Breast epithelium (tissue), 4 donors: ENCODE data around the gene IL1R2. TPM values are rescaled to one million over a fixed set of nuclear protein-coding genes. Genes with fewer than 3 reads are reported as not detected.

Source experiments
- DNase-seq, 2 donors: peaks; one replicate each; pipeline ENCODE4 v3.0.0-alpha.2; 2019; ENCODE audit warnings: low spot score in 2 of 2
- H3K27ac ChIP-seq, 2 donors: fragments of 200-600 bp; sonication (generic) in 1 of 2; one replicate each; pipeline ENCODE4 v1.5.1; 2016 to 2019; ENCODE audit warnings: mild to moderate bottlenecking in 1 of 2
- H3K27me3 ChIP-seq, 2 donors: fragments of 200-600 bp; sonication (generic) in 1 of 2; one replicate each; pipeline versions ENCODE4 v1.5.1 to v1.6.0; 2017 to 2019; ENCODE audit warnings: control low read depth in 1 of 2, mild to moderate bottlenecking in 1 of 2
- H3K36me3 ChIP-seq: fragments of 200-600 bp; one replicate; pipeline ENCODE4 v1.5.1; 2019
- H3K4me1 ChIP-seq, 2 donors: fragments of 200-600 bp; sonication (generic); one replicate each; pipeline ENCODE4 v1.5.1; 2016 to 2019; ENCODE audit warnings: control low read depth in 1 of 2
- H3K4me3 ChIP-seq, 3 donors: fragments of 200-600 bp; sonication (generic); 1 replicate in 2 of 3; 2 replicates in 1 of 3; pipeline ENCODE4 v1.5.1; 2016 to 2019; ENCODE audit warnings: mild to moderate bottlenecking in 3 of 3, moderate library complexity in 2 of 3
- H3K9me3 ChIP-seq, 2 donors: fragments of 200-600 bp; sonication (generic) in 1 of 2; one replicate each; pipeline ENCODE4 v1.5.1; 2016 to 2019; ENCODE audit warnings: control low read depth in 1 of 2
- CTCF ChIP-seq, 3 donors: fragments of 450-650 bp; IDR thresholded peaks; one replicate each; pipeline ENCODE4 v1.5.1; 2016 to 2017; ENCODE audit warnings: antibody characterized with exemption in 3 of 3, mild to moderate bottlenecking in 3 of 3, moderate library complexity in 3 of 3
- POLR2A ChIP-seq: fragments of 450-650 bp; IDR thresholded peaks from one replicate; pipeline ENCODE4 v1.6.1; 2016; ENCODE audit warnings: antibody characterized with exemption, mild to moderate bottlenecking, moderate library complexity
- POLR2AphosphoS5 ChIP-seq, 3 donors: sonication (generic); formaldehyde crosslinking; IDR thresholded peaks; one replicate each; pipeline ENCODE4 v1.6.1; 2017; ENCODE audit warnings: antibody characterized with exemption in 3 of 3
- intact Hi-C: fragments of 100-400 bp; cut with DNase I; formaldehyde crosslinking; loops from one replicate; pipeline ENCODE4 v1.15.1; 2023; ENCODE audit warnings: low total_unique reads
- total RNA-seq, 3 donors: library from RNA; depleted of rRNA; stranded (reverse); fragments of >200 nt; gene quantifications; one replicate each; pipeline ENCODE4 v1.1.0, GENCODE V29; 2016

IL1R2 gene
- total RNA-seq, 3 donors from 2014 or later: 8.2 to 9.8 (median 8.2) TPM

- H3K4me3 ChIP-seq: no peak overlapping the region
- no peaks in the 10 kb centered on the region for H3K36me3 ChIP-seq
- peak overlapping the region in 1 of 2 donors; percentile 32 for H3K27ac ChIP-seq
- intact Hi-C loops: loop anchor here (10.0 kb wide), 1 partner anchor 105 kb away; no protein-coding TSS in a partner anchor
- TF ChIP-seq POLR2AphosphoS5 (IDR thresholded peaks at IDR 0.05) (peak in 1 of 3 donors; percentile 15), POLR2A (no peak)
- H3K4me1 ChIP-seq: no peaks in the 10 kb centered on the region
- DNase-seq: no peak
- H3K27me3 ChIP-seq: no peaks in the 10 kb centered on the region
- H3K9me3 ChIP-seq: no peaks in the 10 kb centered on the region
These were observed 1.9 kb upstream of the IL1R2 start for GRCh38 chr2:101989740-101990460.

- no peaks in the 10 kb centered on the region for H3K4me1 ChIP-seq
- no peak for DNase-seq
- H3K27me3 ChIP-seq: no peaks in the 10 kb centered on the region
- intact Hi-C loops: no loop called here
- no peaks in the 10 kb centered on the region for H3K36me3 ChIP-seq
- no peaks in the 10 kb centered on the region for H3K9me3 ChIP-seq
- H3K27ac ChIP-seq: no peak overlapping the region
- H3K4me3 ChIP-seq: peak overlapping the region in 1 of 3 donors; percentile 3
- TF ChIP-seq POLR2A (no peak), POLR2AphosphoS5 (IDR thresholded peaks at IDR 0.05) (no peak), CTCF (IDR thresholded peaks at IDR 0.05) (no peak)
These were observed 2.0 kb downstream of the IL1R2 start for GRCh38 chr2:101993772-101994171.

- H3K27ac ChIP-seq: no peak overlapping the region
- intact Hi-C loops: no loop called here
- DNase-seq: no peak
These were observed 3.3 kb downstream of the IL1R2 start for GRCh38 chr2:101995019-101995418.

GRCh38 chr2:101995804-101996203 lies 4.0 kb downstream of the IL1R2 start:
- H3K27ac ChIP-seq: no peak overlapping the region
- no peak for TF ChIP-seq CTCF (IDR thresholded peaks at IDR 0.05)
- no peak for TF ChIP-seq POLR2AphosphoS5 (IDR thresholded peaks at IDR 0.05)
- no peak for TF ChIP-seq POLR2A
- no peaks in the 10 kb centered on the region for H3K9me3 ChIP-seq
- H3K4me3 ChIP-seq: no peak overlapping the region
- DNase-seq: no peak
- intact Hi-C loops: no loop called here
- no peaks in the 10 kb centered on the region for H3K27me3 ChIP-seq
- no peaks in the 10 kb centered on the region for H3K36me3 ChIP-seq
- H3K4me1 ChIP-seq: no peaks in the 10 kb centered on the region

More at GRCh38 chr2:101995019-101995418, 3.3 kb downstream of the IL1R2 start:
- no peaks in the 10 kb centered on the region for H3K4me1 ChIP-seq
- no peaks in the 10 kb centered on the region for H3K36me3 ChIP-seq
- no peaks in the 10 kb centered on the region for H3K27me3 ChIP-seq
- TF ChIP-seq CTCF (IDR thresholded peaks at IDR 0.05) (no peak), POLR2A (no peak), POLR2AphosphoS5 (IDR thresholded peaks at IDR 0.05) (no peak)
- no peaks in the 10 kb centered on the region for H3K9me3 ChIP-seq
- no peak overlapping the region for H3K4me3 ChIP-seq

- Histone ChIP-seq H3K36me3 (no peaks in the 10 kb centered on the region), H3K9me3 (no peaks in the 10 kb centered on the region), H3K27me3 (no peaks in the 10 kb centered on the region), H3K4me1 (no peaks in the 10 kb centered on the region), H3K27ac (no peak overlapping the region), H3K4me3 (no peak overlapping the region)
- no peak for TF ChIP-seq POLR2AphosphoS5 (IDR thresholded peaks at IDR 0.05)
- no peak for TF ChIP-seq POLR2A
- TF ChIP-seq CTCF (IDR thresholded peaks at IDR 0.05): no peak
- intact Hi-C loops: no loop called here
- no peak for DNase-seq
These were observed 6.8 kb downstream of the IL1R2 start for GRCh38 chr2:101998556-101998895.
